ENCODE data around the gene IGF2BP1.

- TF ChIP-seq CTCF (IDR thresholded peaks at IDR 0.05) (no peak), POLR2A (IDR thresholded peaks at IDR 0.05) (no peak)
Measured at GRCh38 chr17:49021095-49021767, 24.0 kb downstream of the IGF2BP1 start.

Measured in testis (tissue), 2 donors.